Measurements from ENCODE around the gene LIN54.
"Not testable (repeated sequence)": the region's sequence is repeated elsewhere in the genome, so short reads cannot be mapped to it uniquely, and the experiment has no call there.

LIN54 gene

DNA sequence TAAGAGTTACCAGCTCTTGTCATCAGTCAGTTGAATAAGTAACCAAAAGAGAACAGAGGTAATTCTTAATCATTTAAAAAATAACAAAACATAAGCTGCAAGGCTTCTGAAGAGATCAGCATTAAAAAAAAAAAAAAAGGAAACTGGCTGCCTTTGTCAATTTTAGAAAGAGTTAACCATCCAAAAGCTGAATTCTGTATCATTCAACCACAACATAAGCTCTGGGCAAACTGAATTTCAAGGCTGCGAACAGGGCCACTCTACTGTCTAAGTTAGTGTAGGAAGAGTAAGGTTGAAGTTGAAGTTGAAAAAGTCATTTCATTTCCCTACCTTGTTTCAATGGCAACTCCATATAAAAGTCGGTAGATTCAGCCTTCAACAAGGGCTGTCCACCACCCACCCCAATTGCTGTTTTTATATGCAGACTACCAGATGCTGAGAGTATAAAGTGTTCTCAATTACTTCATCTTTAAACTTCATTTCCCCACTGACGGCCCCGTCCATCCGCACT lies 1.1 kb upstream of the LIN54 start:
- no peak for DNase-seq

DNA sequence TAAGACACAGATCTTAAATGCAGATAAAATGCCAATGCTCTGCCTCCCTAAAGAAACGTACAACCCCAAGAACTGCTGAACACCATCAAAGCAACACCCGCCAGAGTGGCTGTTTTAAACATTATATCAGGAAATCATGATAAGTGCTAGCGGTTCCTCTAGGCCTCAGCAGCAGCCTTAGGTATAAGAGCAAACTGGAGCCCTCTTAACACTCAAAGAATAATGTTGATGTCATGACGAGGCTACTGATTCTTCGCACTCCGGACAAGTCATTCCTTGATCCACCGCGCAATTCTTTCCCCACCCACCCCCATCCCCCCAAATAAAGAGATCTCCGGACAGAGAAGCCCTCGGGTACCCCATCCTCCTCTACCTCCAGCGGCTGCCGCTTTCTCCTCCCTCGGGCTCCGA lies 507 bp downstream of the LIN54 start:
- DNase-seq: no peak

DNA sequence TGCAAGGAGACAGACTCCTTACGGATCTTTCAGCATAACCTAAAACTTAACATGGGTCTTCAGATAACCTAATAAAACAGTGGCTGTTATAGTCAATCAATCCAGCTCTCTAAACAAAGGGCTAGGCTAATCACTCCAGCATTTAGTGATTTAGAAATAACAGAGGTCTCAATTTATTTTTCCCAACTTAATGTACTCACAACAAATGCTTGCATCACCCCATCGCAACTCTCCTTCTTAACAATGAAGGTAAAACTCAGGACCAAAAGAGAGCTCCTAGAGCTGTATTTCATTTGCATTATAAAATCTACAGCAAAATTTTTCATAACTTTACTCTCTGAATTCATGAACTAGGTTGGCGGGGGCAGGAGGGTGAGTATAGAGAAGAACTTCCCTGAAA lies 1.1 kb downstream of the LIN54 start:
- DNase-seq: no peak

DNA sequence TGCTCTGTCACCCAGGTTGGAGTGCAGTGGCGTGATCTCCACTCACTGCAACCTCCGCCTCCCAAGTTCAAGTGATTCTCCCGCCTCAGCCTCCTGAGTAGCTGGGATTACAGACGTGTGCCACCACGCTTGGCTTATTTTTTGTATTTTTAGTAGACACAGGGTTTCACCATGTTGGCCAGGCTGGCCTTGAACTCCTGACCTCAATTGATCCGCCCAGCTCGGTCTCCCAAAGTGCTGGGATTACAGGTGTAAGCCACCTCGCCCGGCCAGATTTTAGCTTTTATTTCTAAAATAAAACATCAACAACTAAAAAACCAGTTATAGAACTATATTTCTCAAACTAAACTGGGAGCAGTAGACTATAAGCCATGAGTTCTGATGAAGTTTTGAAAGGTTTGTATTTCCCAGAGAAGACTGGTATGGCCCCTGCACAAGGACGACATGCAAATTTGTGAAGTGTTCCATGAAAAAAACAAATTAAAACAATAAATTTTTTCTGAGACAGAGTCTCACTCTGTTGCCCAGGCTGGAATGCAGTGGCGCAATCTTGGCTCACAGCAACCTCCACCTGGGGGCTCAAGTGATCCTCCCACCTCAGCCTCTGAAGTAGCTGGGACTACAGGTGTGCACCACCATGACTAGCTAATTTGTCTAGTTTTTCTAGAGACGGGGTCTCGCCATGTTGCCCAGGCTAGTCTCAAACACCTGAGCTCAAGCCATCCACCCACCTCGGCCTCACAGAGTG lies 7.4 kb downstream of the LIN54 start:
- DNase-seq: not testable (repeated sequence)

DNA sequence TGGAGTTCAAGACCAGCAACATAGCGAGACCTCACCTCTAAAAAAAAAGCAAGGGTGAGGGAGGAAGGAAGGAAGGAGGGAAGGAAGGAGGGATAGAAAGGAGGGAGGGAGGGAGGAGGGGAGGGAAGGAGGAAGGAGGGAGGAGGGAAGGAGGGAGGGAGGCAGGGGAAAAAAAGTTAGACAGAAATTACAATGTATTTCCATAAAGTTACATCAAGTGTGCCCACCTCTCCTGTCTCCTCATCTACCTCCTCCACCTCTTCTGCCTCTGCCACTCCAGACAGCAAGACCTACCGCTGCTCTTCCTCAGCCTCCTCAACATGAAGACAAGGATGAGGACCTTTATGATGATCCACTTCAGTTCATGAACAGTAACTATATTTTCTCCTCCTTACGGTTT lies 8.3 kb downstream of the LIN54 start:
- no peak for DNase-seq

DNA sequence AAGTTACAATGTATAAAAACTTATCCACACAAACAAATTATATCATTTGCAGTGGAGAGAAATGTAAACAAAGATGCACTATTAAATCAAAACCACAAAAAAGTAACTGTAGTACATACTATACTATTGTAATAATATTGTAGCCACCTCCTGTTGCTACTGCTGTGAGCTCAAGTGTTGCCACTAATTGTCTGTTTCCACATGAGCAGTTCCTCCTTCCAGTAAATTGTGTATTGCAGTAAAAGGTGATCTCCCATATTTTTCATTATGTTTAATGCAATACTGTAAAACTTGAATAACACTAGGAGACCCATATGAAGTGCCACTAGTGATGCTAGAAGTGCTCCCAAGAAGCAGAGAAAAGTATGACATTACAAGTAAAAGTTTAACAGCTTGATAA lies 11.7 kb downstream of the LIN54 start:
- DNase-seq: no peak

DNA sequence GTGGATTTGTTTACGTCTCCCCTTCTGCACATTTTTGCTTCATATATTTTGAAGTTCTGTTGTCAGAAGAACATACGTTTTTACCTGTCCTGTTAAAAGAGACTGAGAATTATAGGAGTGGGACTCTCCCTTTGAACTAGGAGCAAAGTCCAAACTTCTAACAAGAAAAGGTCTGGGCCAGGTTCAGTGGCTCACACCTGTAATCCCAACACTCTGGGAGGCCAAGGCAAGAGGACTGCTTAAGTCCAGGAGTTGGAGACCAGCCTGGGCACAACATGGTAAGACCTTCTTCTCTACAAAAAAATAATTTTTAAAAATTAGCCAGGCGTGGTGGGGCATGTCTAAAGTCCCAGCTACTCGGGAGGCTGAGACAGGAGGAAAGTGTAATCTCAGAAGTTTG lies 15.8 kb downstream of the LIN54 start:
- no peak for DNase-seq

DNA sequence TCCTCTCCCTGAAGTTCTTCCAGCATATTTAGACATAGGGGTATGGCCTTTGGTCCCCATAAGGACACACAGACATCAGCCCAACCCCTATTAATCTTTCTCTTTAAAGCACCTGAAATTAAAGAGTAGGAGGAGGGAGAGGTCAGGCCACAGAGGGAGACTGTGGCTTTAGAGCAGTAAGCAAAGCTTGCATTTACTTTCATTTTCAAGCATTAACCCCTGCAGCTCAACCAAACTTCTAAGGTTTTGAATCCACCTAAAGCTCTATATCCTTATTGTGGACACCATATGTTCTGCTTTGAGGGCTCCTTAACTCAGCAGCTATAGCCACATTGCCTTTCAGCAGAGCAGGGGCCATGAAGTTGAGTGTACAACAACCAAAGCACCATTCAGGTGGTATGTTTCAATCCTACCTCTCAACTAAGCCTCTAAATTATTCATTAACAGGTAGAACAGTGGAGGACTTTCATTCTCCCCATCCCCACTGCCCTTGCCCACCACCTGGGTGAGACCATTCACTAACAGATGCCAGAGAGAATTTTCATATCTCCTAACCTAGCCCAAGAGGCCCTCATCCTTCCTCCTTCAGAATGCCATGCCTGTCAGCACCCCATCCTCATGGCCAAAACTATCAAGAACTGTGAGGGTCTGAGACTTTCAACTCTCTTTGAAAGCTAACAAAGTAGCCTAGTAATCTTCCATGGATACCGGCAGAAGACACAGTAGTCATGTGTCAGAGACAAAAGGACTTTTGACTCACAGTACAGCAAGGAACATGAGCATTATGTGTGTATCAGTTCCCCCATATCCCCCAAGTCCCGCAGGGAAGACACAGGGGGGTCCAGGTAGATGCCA lies 20.8 kb downstream of the LIN54 start:
- DNase-seq: no peak

DNA sequence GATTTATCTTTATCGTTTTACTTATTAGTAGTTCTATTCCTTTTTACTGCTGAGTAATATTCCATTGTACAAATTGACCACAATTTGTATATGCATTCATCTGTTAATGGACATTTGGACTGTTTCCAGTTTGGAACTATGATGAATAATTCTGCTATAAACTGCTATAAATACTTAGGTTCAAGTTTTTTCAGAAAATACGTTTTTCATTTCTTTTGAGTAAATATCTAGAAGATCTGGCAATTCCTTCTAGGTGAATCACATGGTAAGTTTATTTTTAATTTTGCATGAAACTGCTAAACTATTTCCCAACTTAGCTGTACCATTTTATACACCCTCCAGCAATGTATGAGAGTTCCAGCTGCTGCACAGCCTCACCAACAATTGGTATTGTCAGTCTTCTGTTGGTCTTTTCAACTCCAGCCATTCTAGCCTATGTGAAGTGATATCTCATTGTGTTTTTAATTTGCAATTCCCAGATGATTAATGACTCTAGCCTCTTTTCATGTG lies 22.2 kb downstream of the LIN54 start:
- DNase-seq: no peak

DNA sequence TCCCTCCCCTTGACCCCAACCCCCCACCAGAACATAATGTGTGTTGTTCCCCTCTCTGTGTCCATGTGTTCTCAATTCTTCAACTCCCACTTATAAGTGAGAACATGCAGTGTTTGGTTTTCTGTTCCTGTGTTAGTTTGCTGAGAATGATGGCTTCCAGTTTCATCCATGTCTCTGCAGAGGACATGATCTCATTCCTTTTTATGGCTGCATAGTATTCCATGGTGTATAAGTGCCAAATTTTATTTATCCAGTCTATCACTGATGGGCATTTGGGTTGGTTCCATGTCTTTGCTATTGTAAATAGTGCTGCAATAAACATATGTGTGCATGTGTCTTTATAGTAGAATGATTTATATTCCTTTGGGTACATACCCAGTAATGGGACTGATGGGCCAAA lies 23.1 kb downstream of the LIN54 start:
- DNase-seq: not testable (repeated sequence)

DNA sequence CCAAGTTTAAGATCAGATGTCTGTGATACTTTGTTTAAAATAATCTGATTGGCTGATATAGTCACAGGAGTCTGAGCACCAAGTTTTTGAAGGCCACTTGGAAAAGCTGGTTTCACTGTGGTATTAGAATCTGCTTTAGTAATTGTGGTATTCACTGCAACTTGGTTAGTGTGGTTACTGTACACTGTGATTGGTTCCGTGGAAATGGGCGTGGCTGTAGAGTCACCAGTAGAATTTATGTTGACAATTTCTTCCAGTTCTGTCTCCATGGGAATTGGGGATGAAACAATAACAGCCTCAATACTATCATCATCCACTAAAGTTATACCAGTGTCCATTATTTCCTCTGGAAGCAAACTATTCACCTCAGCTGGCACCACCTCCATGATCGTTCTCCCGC lies 26.2 kb downstream of the LIN54 start:
- DNase-seq: no peak

DNA sequence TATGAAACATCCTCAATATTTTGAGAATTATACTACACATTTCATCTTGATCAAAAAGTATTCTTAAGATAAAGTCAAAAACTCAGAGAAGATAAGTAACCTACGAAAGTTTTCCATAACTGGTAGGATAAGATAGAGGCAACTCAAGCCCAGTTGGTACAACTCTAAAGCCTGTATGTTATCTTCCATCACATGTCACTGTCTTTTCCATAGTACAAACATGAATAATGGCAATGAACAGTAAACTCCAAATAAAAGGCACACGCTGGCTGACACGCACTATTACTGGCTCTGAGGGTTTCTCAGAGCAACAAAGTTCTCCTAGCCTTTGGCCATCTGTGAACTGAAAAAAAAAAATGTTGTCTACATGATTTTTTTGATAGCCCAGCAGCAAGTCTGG lies 27.2 kb downstream of the LIN54 start:
- no peak for DNase-seq

DNA sequence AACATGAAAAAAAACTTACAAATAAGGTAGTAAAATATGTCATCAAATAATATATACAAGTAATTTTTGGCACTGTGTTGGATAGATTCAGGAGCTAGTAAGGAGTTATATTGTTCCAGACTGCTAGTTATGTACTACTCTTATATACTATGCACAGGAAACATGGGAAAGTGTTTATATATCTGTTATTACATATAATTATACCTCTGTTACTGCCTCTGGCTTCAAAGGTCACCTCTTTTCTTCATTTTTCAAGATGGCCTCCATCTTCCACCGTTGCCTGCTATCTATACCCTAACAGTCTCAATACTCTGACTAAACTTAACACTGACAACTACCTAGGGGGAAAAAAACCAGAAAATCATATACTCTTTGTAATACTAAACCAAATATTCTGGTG lies 29.5 kb downstream of the LIN54 start:
- no peak for DNase-seq

DNA sequence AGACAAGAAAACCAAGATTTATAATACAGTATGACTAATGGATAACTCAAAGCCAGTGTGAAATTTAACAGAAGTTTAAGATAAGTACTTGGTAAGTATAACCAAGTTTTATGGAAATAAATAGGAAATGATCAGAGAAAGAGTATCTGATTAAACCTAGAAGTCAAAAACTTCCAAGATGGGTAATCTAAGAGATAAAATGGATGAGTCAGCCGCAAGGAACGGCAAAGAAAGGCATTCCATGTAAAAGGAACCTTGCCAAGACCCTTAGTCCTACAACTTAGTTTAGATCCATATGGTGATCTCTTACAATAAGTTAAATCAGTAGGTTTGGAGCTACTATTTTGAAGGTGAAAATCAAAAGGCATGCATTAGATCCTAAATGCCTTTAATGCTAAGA lies 34.8 kb downstream of the LIN54 start:
- DNase-seq: no peak

DNA sequence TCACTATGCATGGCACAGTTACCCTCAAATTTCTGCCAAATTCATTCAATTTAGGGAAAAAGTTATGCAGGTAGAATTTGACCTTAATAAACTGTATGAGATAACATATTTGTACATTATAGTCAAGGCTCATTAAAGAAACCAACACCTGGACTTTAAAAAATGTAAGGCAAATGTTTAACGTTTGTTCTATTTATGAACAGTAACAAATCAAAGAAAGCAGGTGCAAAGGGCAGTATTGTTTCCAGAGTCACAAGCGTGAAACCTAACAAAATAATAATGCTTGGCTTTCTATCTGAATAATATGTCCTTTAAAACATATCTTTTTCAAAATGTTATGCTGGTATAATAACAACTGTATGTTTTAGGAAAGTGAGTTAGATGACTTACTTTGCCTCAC lies 41.2 kb downstream of the LIN54 start:
- no peak for DNase-seq

DNA sequence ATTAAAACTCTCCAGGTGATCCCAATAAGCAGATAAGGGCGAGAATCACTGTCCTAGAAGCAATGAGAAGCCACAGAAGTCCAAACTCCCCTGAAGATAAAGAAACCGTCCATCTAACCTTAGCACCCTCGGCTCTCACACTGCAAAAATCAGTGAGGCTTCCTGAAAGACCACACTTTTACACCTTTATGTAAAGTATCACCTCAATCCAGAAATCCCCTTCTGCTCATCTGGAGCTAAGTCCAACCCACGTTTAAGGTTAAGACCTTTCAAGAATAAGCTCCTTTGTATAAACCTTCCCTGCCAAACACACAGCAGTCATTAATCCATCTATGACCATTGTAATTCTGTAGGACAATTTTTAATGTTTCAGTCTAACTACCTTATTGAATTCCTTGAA lies 41.7 kb downstream of the LIN54 start:
- DNase-seq: no peak

DNA sequence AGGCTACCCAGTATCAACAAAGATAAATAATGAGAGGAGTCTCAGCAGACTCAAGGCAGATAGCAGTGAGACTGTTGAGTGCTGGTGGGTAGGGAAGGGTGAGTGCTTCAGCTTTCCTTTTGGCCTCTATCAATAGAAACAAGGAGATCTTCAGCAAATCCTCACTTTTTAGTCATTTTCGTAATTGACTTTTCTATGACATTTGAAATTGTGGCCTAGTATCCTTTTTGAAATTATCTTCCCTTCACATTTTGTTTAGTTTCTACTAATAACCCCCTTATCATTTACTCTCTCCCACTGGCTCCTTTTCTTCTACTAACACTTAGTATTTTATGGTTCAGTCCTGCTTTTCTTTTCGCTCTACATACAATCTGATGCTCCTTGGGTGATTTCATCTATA lies 44.9 kb downstream of the LIN54 start:
- DNase-seq: no peak

DNA sequence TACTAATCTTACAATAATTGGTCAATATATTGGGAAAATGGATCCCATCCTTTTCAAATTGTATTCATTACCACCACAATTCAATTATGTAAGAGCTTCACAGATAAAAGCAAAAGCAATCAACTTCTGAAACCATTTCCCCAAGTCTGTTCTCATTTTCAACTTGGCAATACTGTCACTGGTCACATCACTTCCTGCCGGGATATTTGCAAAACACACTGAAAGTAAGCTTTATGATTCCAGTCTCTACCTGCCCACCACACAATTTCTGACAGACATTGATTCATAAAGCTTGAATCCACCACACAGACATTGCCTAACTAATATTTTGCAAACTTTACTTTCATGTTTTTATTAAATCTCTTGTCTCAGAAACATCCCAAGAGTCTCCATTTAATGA lies 53.6 kb downstream of the LIN54 start:
- no peak for DNase-seq

DNA sequence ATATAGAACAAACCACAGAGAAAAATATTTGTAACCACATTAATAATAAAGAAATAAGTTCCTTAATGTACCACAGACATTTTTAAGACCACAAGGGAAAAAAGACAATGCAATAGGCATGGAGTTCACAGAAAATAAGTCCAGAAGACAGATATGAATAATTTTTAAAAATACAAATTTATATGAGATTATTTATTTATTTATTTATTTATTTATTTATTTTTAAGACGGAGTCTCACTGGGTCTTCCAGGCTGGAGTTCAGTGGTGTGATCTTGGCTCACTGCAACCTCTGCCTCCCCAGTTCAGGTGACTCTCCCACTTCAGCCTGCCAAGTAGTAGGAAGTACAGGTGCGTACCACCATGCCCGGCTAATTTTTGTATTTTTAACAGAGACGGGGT lies 56.4 kb downstream of the LIN54 start:
- no peak for DNase-seq

DNA sequence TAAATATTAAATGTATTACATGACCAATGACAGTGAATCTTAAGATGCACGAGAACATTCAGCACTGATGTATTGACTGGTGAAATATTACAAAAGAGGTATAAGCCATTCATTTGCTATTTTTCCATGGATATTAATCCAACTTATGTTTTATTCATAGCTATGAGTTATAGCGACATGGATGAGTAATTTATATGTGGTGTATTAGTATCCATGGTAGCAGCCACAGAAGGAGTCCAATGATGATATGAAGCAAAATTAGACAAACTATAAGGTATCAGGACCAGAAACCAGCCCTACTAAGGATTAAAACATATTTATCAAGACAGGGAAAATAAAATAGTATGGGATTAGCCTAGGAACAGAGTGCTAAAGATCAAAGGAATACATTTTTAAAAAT lies 59.4 kb downstream of the LIN54 start:
- DNase-seq: no peak

DNA sequence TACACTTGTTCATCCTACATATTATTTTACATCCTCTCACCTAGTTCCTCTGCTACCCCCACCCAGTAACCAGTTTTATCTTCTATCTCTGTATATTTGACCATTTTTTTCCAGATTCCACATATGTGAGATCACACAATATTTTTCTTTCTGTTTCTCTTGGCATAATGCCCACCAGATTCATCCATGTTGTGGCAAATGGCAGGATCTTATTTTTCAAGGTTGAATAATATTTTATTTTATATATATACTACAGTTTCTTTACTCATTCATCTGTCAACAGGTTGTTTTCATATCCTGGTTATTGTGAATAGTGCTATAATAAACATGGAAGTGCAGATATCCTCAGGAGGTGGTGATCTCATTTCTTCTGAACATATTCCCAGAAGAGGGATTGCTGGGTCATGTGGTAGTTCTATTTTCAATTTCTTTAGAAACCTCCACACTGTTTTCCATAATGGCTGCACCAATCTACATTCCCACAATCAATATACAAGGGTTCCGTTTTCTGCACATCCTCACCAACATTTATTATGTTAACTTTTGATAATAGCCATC lies 61.9 kb downstream of the LIN54 start:
- DNase-seq: no peak

DNA sequence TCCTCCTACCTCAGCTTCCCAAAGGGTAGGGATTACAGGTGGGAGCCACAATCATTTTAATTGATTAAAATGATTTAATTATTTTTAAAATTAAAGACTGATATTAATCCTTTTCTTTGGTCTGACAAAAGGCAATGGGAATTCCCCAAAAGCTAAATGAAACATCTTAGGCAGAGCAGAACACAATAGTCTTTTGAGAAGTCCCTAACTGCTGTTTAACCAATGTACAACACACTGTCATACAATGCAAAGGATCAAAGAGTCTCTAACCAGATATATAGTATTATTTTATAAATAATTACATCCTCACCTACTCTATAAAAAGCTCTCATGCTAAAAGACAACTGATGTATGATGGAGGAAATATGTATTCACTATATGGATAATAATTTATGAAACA lies 63.1 kb downstream of the LIN54 start:
- no peak for DNase-seq

DNA sequence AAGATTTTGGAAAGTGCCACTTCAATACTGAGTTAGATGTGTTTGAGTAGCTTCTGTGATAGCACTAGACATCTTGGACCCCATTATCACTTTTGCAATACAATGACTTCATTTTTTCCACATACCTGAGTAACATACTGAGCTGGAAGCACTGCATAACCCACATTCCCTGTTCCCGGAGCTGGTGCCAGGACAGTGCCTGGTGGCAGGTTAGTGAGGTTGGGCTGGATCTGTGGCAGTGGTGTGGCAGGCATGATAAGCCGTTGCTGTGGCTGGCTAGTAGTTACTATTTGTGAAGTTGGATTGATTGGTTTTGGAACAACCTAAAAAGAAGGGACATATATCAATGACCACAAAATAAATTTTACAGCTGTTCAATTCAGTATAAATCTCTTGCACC lies 71.2 kb downstream of the LIN54 start:
- no peak for DNase-seq

DNA sequence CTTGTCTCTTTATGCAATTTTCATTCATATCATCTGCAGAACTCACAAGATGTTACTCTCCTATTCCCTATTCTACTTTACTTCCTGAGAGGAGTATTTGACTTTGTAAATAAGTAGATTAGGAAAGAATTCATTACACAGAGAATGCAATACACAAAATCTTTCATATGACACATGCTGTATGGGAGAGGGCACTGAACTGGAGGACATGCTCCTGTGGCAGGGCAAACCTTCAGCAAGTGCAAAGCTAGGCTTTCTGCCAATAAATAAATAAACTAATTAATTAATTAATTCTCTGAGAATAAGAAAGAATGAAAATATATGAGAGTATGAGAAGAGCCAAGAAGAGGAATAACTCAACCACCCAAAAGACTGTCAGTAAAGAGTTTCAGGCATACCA lies 76.2 kb downstream of the LIN54 start:
- no peak for DNase-seq

Data from activated CD4-positive, alpha-beta T cell treated with anti-CD3 and anti-CD28 coated beads, Interleukin-2, amount 50 U/mL, for 4 hours (primary cell).